Measurements from ENCODE around the gene EFL1.
"Not testable (repeated sequence)": the region's sequence is repeated elsewhere in the genome, so short reads cannot be mapped to it uniquely, and the experiment has no call there.

- TF ChIP-seq CTCF (optimal IDR thresholded peaks at IDR 0.05 in 1 of 3, IDR thresholded peaks at IDR 0.05 in 1 of 3, conservative IDR thresholded peaks at IDR 0.05 in 1 of 3; ENCODE audit: extremely low read depth in 1 of 3, insufficient read depth in 2 of 3, low read length in 3 of 3); EZH2 (IDR thresholded peaks at IDR 0.05; ENCODE audit: low read length): not testable (repeated sequence)
Observed at GRCh38 chr15:82241836-82242499, 20.6 kb downstream of the EFL1 start.
